HG03025 (cell line): Measurements from ENCODE around the gene GREB1.

Source experiments
- ATAC-seq: cut with Tn5 transposase; IDR thresholded peaks from one replicate; pipeline ENCODE4 v1.9.1; 2021; ENCODE audit warnings: mild to moderate bottlenecking, moderate library complexity; ENCODE audit not compliant: unreplicated experiment, low FRiP score

Gene GREB1

DNA sequence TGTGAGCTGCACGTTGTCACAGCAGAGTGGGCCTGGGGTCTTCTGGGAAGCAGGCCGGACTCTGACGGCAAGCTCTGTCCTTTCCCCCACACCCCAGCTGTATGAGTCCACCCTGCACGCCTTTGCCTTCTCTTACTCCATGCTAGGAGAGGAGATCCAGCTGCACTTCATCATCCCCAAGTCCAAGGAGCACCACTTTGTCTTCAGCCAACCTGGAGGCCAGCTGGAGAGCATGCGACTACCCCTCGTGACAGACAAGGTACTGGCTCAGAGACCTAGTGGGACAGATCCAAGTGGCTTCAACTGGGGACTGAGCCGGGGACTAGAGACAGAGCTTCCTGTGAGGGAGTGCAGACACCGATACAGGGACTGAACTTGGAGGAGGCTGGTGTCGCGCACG lies 96.0 kb downstream of the GREB1 start:
- ATAC-seq = no peak

GRCh38 chr2:11630855-11631254 lies 97.0 kb downstream of the GREB1 start:
- ATAC-seq = no peak

- no peak for ATAC-seq
Observed at GRCh38 chr2:11631462-11631861, 97.6 kb downstream of the GREB1 start.

DNA sequence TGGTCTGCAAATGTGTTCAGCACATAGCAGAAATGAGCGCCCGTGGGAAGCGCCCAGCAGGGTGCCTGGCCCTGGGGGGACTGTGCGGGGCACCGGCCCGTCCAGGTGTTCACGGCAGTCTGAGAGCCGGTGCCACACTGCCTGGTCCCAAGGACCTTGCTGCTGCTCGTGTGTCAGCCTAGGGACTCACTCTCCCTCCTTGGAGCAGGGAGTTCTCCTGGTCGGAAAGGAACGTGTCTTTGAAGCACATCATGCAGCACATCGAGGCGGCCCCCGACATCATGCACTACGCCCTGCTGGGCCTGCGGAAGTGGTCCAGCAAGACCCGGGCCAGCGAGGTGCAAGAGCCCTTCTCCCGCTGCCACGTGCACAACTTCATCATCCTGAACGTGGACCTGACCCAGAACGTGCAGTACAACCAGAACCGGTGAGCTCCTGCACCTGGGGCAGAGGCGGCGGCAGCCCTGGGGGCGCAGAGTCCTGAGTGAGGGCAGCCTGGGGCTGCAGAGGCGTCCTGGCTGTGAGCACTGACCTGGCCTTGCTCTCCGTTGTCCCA lies 100.2 kb downstream of the GREB1 start:
- no peak for ATAC-seq

DNA sequence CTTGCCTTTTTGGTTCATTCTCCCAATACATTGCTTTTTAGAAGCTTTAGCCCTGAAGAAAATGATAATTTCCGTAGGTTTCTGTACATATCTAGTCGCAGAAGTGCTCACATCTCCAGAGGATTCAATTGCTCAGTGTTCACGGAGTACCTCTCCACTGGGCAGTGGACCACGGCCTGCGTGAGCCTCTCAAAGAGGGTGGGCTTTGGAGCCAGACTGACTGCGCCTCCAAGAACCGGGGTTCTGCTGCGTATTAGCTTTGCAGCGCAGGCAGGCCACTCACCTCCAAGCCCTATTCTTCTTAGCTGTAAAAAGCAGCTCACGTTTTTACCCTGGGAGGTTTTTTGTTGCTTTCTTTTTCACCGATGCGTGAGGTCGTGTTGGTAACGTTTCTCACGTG lies 100.7 kb downstream of the GREB1 start:
- ATAC-seq = no peak

DNA sequence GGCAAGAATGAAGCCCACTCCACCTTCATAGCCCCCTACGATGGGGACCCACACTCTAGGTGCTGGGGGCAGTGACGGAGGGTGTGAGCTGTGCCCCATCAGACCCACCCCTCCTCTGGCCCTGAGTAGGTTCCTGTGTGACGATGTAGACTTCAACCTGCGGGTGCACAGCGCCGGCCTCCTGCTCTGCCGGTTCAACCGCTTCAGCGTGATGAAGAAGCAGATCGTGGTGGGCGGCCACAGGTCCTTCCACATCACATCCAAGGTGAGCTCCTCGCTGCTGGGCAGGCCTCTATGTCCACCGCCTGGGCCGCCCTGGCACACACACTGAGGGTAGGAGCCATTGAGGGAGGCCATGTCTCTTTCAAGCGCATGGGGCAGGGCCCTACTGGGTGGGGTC lies 101.3 kb downstream of the GREB1 start:
- ATAC-seq = no peak

DNA sequence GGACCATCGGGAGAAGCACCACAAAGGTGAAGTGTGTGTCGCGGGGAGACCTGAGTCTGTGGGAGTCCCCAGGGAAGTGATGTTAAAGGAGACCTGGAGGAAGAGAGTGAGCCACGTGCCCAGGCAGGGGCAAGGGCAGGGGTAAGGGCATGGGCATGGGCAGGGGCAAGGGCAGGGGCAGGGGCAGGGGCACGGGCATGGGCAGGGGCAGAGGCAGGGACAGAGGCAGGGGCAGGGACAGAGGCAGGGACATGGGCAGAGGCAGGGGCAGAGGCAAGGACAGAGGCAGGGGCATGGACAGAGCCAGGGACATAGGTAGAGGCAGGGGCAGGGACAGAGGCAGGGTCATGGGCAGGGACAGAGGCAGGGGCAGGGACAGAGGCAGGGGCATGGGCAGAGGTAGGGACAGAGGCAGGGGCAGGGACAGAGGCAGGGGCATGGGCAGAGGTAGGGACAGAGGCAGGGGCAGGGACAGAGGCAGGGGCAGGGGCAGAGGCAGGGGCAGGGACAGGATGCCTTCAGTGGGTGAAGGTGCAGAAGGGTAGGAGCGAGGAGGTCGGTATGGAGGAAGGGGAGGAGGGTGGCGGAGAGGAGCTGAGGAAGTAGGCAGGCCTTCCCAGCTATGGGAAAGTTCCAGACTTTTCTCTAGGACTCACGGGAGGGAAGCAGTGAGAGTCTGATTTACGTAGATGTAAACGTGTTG lies 102.9 kb downstream of the GREB1 start:
- no peak for ATAC-seq

- no peak for ATAC-seq
Observed at GRCh38 chr2:11637546-11637945, 103.7 kb downstream of the GREB1 start.

- no peak for ATAC-seq
Observed at GRCh38 chr2:11639503-11639902, 105.7 kb downstream of the GREB1 start.

DNA sequence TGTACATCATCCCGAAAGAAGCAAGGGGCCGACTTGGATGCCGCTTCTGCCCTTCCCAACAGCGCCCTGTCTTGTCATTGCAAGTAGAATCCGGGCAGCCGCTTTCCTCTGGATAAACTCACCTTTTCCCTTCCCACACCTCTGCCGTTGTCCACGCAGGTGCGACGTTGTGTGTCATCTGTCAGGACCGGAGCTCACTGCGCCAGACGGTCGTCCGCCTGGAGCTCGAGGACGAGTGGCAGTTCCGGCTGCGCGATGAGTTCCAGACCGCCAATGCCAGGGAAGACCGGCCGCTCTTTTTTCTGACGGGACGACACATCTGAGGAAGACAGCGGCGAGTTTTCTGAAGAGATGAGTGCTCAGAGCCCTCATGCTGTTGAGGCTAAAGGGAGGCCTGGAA lies 106.3 kb downstream of the GREB1 start:
- ATAC-seq = no peak

DNA sequence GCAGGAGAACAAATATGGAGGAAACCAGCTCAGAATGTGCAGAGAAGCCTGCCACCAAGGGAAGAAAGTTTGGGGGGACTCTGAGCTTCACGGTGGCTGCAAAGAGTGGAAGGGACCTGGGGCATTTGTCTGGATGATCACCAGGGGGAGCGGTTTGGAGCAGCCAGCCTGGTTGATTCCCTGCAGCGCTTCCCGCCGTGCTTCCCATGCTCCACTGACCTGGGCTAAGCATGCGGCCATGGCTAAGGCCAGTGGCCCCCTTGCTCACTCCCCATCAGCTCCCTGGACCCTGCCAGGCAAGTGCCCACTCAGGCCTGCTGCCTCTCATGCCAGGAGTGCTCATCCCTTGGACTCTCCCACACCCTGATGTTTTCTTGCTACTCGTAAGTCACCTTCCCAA lies 109.1 kb downstream of the GREB1 start:
- no peak for ATAC-seq

DNA sequence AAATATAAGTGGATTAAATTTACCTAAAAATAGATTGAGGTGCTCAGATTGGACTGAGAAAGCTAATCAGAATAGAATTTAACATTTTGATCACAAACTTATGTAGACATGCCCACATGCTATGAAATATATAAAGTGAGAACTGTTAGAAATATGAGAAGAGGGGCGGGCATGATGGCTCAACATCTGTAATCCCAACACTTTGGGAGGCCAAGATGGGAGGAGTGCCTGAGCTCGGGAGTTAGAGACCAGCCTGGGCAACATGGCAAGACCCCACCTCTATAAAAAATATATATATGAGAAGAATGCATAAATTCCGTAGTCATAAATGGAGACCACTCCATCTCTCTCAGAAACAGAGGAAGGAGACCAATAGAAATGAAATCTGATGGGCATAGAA lies 110.4 kb downstream of the GREB1 start:
- ATAC-seq = no peak

DNA sequence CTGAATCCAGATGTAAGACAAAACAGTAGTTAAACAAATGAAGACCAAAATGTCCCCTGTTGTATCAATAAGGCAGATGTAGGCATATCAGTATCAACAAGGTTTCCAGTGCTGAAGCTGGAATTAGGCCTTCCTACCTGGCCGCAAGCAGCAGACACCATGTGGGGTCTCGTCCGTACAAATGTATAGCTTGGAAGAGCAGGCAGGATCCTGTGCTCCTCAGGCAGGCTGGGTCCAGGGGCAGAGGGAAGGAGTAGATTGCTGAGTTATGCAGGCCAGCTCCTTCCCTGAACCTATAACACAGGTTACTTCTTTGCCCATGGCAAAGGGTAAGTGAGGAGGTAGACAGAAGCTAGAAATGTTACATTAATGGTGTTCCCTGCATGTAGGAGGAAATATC lies 112.7 kb downstream of the GREB1 start:
- ATAC-seq = no peak

DNA sequence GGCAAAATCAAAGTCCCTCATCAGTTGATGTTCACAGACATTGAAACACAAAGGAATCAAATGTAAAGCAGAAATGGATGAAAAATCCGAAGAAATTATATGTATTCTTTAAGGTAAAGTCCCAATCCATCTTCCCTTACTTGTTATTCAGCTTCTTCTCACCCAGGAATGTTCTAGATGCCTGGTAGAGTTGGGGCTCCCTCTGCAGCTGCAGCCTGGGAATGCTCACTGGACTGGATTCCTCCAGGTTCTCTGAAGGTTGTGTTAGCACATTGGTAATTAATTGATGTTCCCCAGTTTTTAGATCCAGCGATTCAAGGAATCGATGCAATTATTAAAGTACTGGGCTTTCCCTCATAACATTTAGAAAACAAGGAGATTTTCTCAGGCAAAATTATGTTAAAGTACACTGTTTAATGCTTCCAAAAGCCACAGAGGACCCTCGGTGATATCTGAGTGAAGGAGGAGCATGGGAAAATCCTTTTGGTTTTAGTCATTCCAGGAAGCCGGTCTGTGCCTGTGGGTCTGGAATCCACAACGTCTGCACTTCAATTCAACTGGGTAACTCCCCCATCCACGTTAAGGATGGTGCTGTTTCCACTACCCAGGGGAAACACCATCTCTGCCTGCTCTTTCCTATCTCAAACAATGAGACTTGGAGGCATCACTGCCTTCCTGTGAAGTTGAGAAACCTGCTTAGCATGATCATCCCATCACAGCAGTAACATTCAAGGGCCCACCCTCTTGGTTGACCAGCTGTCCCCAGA lies 114.2 kb downstream of the GREB1 start:
- no peak for ATAC-seq

GRCh38 chr2:11649093-11649492 lies 115.2 kb downstream of the GREB1 start:
- ATAC-seq = no peak

DNA sequence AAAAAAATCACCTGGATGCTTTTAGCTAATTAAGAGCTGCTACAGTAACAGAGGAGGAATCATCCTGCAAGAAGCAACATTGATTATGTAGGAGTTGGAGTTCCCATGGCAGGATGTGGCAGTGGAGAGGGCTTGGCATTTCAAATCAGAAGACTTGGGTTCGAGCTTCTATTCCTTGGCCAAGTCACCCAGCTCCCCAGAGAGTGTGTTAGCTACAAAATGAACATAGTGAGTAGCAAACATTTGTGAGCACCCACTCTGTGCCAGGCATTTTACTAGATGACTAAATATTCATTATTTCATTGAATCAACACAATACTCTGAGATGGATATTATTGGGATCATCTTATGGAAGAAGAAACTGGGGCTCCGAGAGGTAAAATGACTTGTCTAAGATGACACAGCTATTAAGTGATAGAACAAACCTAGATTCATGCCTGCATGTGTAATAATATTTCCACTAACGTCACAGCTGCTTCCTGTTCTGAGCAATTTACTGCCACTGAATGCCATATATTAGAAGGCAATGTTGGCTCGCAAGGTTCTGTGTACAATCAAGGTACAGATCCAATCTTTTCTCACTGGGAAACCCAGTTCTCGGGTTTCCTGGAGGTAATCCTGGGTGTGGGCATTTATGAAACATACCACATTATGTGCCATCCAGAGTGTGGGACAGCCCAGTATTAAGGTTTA lies 118.2 kb downstream of the GREB1 start:
- no peak for ATAC-seq

DNA sequence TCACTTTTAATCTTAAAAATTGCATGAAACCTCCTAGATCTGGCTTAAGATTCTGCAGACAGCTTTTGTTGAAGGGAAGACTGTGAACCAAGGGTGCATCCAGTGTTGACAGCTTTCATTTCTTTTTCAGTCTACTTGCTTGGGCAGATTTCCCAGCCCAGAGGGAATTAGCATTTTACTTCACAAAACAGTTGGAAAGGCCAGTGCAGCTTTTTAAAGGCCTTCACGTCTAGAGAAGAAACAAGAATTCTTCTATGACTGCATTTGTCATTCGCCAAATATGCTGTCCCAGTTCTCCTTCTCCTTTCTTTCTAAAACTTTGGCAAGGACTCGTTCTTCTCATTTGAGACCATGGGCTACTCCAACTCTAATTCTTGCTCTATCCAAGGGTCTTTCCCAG lies 118.7 kb downstream of the GREB1 start:
- ATAC-seq = no peak

- ATAC-seq = no peak
Observed at GRCh38 chr2:11655495-11655894, 121.7 kb downstream of the GREB1 start.

DNA sequence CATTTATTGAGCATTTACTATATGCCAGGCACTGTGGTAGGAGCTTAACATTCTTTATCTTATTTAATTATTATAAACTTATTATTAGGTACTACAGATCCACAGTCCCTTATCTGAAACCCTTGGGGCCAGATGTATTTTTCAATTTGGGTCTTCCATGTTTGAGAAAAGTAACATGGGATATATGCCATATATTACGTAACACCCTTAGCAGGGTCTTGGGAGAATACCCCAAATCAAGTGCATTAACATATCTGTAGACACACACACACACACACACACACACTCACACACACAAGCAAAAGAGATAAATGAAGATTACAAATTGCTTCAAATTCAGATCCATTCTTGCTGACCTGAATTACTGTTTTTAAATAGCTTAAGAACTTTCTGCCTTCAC lies 122.4 kb downstream of the GREB1 start:
- ATAC-seq = no peak

DNA sequence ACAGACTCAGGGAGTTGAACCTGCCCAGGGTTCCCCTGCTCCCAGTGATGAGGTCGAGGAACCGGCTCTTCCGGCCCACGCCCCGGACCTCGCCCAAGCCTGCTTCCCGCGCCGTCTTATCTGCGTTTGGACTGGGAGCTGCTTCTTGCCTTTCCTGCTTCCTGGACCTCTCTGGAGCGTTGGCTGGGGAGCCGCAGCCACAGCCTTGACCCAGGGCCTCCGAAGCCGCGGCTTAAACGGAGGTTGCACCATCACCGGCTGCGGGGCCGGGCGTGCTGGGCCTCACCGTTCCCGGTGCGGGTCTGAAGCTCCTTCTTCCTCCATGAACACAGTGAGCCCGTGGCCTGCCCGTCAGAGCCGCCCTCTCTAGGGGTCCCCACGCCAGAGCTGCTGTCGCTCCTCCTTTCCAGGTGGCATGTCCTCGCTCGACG lies 122.8 kb downstream of the GREB1 start:
- ATAC-seq = no peak

- no peak for ATAC-seq
Observed at GRCh38 chr2:11657195-11657594, 123.3 kb downstream of the GREB1 start.
